ENCODE results near the gene PNMA6A.
"Not testable (repeated sequence)": the region's sequence is repeated elsewhere in the genome, so short reads cannot be mapped to it uniquely, and the experiment has no call there.

PNMA6A gene

DNA sequence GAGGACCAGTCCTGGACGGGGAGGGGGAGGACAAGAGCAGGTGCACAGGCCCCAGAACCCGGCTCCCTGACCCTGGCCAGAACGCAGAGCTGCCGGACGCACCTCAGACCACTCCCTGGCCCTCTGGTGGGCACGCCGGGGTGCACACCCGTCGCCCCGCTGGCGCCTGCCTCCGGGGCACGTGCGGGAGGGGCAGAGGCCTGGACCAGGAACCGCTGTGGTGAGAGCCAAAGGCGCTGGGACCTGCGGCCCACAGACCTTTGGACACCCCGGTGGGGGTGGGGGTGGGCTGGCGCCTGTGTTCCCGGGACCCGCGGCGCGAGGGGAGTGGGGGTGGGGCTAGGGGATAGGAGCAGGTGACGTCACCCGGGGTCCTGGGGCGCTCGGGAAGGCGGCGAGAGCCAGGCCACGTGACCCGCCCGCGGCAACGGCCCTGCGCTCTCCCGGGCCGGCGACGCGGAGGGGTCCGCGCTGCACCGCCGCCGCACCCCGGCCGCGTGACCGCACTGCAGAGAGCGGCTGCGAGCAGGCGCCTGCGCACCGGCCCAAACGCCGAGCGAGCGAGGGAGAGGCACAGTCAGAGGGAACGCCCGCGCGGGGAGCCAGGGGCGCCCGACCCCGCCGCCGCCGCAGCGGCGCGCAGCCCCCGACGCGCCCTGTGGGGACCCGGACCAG is at the start of gene PNMA6A:
Gene PNMA6A (plus strand): TSS at position 546 of the 675 bp plus-strand sequence. CDS start 609 bp downstream, outside the sequence.
- H3K27me3 ChIP-seq (ENCODE audit: insufficient read depth, low read length, poor library complexity); H3K4me1 ChIP-seq (ENCODE audit: insufficient read depth, low read length); H3K9me3 ChIP-seq (ENCODE audit: insufficient read depth, low read length, severe bottlenecking); H3K4me2 ChIP-seq (ENCODE audit: insufficient read depth, low read length); H3K79me2 ChIP-seq (ENCODE audit: insufficient read depth, low read length); H3K9ac ChIP-seq (ENCODE audit: low read depth, low read length); H2AFZ ChIP-seq (ENCODE audit: low read depth, low read length); H3K27ac ChIP-seq (ENCODE audit: low read length); H4K20me1 ChIP-seq (ENCODE audit: insufficient read depth, low read length); H3K4me3 ChIP-seq (ENCODE audit: low read depth in 1 of 2, low read length in 2 of 2); ATAC-seq (ENCODE audit: insufficient read depth, low read depth); H3K36me3 ChIP-seq (ENCODE audit: insufficient read depth, low read length); DNase-seq: not testable (repeated sequence)

- H4K20me1 ChIP-seq (ENCODE audit: insufficient read depth, low read length); H3K27me3 ChIP-seq (ENCODE audit: insufficient read depth, low read length, poor library complexity); H2AFZ ChIP-seq (ENCODE audit: low read depth, low read length); H3K36me3 ChIP-seq (ENCODE audit: insufficient read depth, low read length); DNase-seq; H3K27ac ChIP-seq (ENCODE audit: low read length); H3K79me2 ChIP-seq (ENCODE audit: insufficient read depth, low read length); H3K4me3 ChIP-seq (ENCODE audit: low read depth in 1 of 2, low read length in 2 of 2); H3K4me2 ChIP-seq (ENCODE audit: insufficient read depth, low read length); H3K4me1 ChIP-seq (ENCODE audit: insufficient read depth, low read length); H3K9ac ChIP-seq (ENCODE audit: low read depth, low read length); H3K9me3 ChIP-seq (ENCODE audit: insufficient read depth, low read length, severe bottlenecking); ATAC-seq (ENCODE audit: insufficient read depth, low read depth): not testable (repeated sequence)
Observed at GRCh38 chrX:153026501-153026900, 45.8 kb upstream of the PNMA6A start.

GRCh38 chrX:153028487-153028886 is 43.8 kb upstream of the PNMA6A start:
- H3K9me3 ChIP-seq (ENCODE audit: insufficient read depth, low read length, severe bottlenecking); H3K27me3 ChIP-seq (ENCODE audit: insufficient read depth, low read length, poor library complexity); H3K79me2 ChIP-seq (ENCODE audit: insufficient read depth, low read length); ATAC-seq (ENCODE audit: insufficient read depth, low read depth); H3K4me3 ChIP-seq (ENCODE audit: low read depth in 1 of 2, low read length in 2 of 2); H4K20me1 ChIP-seq (ENCODE audit: insufficient read depth, low read length); H3K9ac ChIP-seq (ENCODE audit: low read depth, low read length); H3K4me1 ChIP-seq (ENCODE audit: insufficient read depth, low read length); H3K27ac ChIP-seq (ENCODE audit: low read length); H3K36me3 ChIP-seq (ENCODE audit: insufficient read depth, low read length); H3K4me2 ChIP-seq (ENCODE audit: insufficient read depth, low read length); H2AFZ ChIP-seq (ENCODE audit: low read depth, low read length); DNase-seq: not testable (repeated sequence)

- DNase-seq (no peak), ATAC-seq (ENCODE audit: insufficient read depth, low read depth) (no peak)
- Histone ChIP-seq H3K27me3 (ENCODE audit: insufficient read depth, low read length, poor library complexity) (no peaks in the 10 kb centered on the region), H3K4me2 (ENCODE audit: insufficient read depth, low read length) (no peak overlapping the region), H3K4me1 (ENCODE audit: insufficient read depth, low read length) (no peaks in the 10 kb centered on the region), H3K36me3 (ENCODE audit: insufficient read depth, low read length) (no peaks in the 10 kb centered on the region), H2AFZ (ENCODE audit: low read depth, low read length) (no peak overlapping the region), H3K4me3 (ENCODE audit: low read depth in 1 of 2, low read length in 2 of 2) (no peak overlapping the region), H3K9ac (ENCODE audit: low read depth, low read length) (no peak overlapping the region), H4K20me1 (ENCODE audit: insufficient read depth, low read length) (no peaks in the 10 kb centered on the region), H3K79me2 (ENCODE audit: insufficient read depth, low read length) (no peaks in the 10 kb centered on the region), H3K27ac (ENCODE audit: low read length) (no peak overlapping the region), H3K9me3 (ENCODE audit: insufficient read depth, low read length, severe bottlenecking) (no peaks in the 10 kb centered on the region)
- TF ChIP-seq EZH2 (IDR thresholded peaks at IDR 0.05; ENCODE audit: borderline replicate concordance, low read depth, low read length, severe bottlenecking) (no peak), CTCF (IDR thresholded peaks at IDR 0.05; ENCODE audit: borderline replicate concordance, extremely low read depth, low read length, poor library complexity, severe bottlenecking) (no peak)
Observed at GRCh38 chrX:153029162-153029561, 43.1 kb upstream of the PNMA6A start.

DNA sequence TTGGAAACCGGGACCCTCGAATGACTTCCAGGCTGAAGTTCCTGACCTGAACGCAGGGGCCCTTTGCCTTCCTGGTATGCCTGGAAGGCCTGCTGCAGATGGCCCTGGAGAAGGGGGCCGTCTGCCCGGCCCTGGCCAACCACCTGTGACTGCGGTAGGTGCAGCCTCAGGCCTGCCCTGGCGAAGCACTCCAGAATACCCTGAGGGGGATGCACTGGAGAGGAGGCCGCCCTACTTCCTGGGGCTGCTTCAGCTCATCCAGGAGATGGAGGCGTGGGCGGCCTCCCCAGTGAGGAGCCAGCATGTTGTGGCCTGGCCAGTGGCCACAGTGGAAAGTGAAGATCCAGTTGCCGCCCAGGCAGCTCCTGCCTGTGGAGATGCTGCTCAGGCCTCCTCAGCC is 42.4 kb upstream of the PNMA6A start:
- Histone ChIP-seq H3K9me3 (ENCODE audit: insufficient read depth, low read length, severe bottlenecking) (no peaks in the 10 kb centered on the region), H3K27ac (ENCODE audit: low read length) (no peak overlapping the region), H3K4me3 (ENCODE audit: low read depth in 1 of 2, low read length in 2 of 2) (no peak overlapping the region), H3K9ac (ENCODE audit: low read depth, low read length) (no peak overlapping the region), H3K36me3 (ENCODE audit: insufficient read depth, low read length) (no peaks in the 10 kb centered on the region), H3K4me2 (ENCODE audit: insufficient read depth, low read length) (no peak overlapping the region), H3K79me2 (ENCODE audit: insufficient read depth, low read length) (no peaks in the 10 kb centered on the region), H3K27me3 (ENCODE audit: insufficient read depth, low read length, poor library complexity) (no peaks in the 10 kb centered on the region), H4K20me1 (ENCODE audit: insufficient read depth, low read length) (no peaks in the 10 kb centered on the region), H3K4me1 (ENCODE audit: insufficient read depth, low read length) (no peaks in the 10 kb centered on the region), H2AFZ (ENCODE audit: low read depth, low read length) (no peak overlapping the region)
- TF ChIP-seq EZH2 (IDR thresholded peaks at IDR 0.05; ENCODE audit: borderline replicate concordance, low read depth, low read length, severe bottlenecking) (no peak), CTCF (IDR thresholded peaks at IDR 0.05; ENCODE audit: borderline replicate concordance, extremely low read depth, low read length, poor library complexity, severe bottlenecking) (no peak)
- DNase-seq = no peak
- ATAC-seq (ENCODE audit: insufficient read depth, low read depth) = no peak
